Measurements from ENCODE around the gene VASN.
"Not testable (repeated sequence)": the region's sequence is repeated elsewhere in the genome, so short reads cannot be mapped to it uniquely, and the experiment has no call there.

VASN gene

GRCh38 chr16:4340443-4340842 is 31.2 kb upstream of the VASN start:
- DNase-seq (ENCODE audit: low read depth in 1 of 2, low spot score in 1 of 2): no peak
- in situ Hi-C loops (cut with HindIII; ENCODE audit: low pct_unique_long_range_greater_than_20kb, low sequenced_read_pairs): no loop called here
- no peak for TF ChIP-seq JUND (IDR thresholded peaks at IDR 0.05; ENCODE audit: low read depth)

GRCh38 chr16:4341250-4341649 is 30.4 kb upstream of the VASN start:
- in situ Hi-C loops (cut with HindIII; ENCODE audit: low pct_unique_long_range_greater_than_20kb, low sequenced_read_pairs): no loop called here
- TF ChIP-seq JUND (IDR thresholded peaks at IDR 0.05; ENCODE audit: low read depth): no peak
- no peak for DNase-seq (ENCODE audit: low read depth in 1 of 2, low spot score in 1 of 2)

- in situ Hi-C loops (cut with HindIII; ENCODE audit: low pct_unique_long_range_greater_than_20kb, low sequenced_read_pairs): no loop called here
- no peak for DNase-seq (ENCODE audit: low read depth in 1 of 2, low spot score in 1 of 2)
- no peak for TF ChIP-seq JUND (IDR thresholded peaks at IDR 0.05; ENCODE audit: low read depth)
Observed at GRCh38 chr16:4342866-4343744, 28.5 kb upstream of the VASN start.

DNA sequence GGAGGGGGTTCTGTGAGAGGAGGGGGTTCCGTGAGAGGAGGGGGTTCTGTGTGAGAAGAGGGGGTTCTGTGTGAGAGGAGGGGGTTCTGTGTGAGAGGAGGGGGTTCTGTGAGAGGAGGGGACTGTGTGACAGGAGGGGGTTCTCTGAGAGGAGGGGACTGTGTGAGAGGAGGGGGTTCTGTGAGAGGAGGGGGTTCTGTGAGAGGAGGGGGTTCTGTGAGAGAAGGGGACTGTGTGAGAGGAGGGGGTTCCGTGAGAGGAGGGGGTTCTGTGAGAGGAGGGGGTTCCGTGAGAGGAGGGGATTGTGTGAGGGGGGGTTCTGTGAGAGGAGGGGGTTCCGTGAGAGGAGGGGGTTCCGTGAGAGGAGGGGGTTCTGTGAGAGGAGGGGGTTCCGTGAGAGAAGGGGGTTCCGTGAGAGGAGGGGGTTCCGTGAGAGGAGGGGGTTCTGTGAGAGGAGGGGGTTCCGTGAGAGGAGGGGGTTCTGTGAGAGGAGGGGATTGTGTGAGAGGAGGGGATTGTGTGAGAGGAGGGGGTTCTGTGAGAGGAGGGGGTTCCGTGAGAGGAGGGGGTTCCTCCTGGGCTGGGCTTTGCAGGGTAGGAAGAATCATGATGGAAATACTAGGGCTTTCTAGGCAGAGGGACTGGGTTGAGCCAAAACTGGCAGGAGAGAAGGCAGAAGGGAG is 27.2 kb upstream of the VASN start:
- in situ Hi-C loops (cut with HindIII; ENCODE audit: low pct_unique_long_range_greater_than_20kb, low sequenced_read_pairs); DNase-seq (ENCODE audit: low read depth in 1 of 2, low spot score in 1 of 2): not testable (repeated sequence)

DNA sequence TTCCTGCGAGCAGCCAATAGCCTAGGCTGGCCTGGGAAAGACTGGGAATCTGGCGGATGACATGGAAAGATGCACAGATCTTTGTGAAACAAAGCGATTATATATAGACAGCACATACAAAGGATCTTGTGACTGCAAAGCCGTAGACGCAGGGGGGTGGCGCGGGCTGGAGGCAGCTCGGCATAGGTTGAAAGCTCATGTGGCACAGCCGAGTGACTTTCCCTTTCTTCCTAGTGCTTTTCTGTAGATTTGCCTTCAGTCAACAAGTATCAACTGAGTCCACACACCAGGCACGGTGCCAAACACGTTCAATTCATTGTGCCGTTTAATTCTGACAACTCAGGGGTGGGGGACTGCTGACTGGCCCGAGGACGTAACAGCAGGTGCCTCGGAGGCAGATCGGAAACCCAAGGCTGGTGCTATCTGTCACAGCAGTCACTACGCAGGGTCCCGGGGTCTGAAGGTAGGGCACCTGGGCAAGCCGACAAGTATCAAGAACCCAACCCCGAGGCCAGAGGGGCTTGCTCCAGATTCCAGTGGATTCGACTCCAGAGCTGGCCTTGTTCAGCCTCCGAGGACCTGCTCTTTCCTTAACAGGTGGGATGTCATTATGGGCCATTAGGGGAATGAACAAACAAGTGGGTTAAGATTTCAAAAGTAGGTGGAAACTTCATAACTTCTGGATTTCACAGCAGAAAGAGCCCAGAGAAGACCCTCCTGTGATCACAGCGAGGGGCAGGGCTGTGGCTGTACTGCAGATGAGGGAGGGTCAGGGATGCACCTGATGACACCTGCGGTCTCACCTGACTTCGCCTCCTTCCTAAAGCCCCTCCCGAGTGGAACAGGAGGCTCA is 26.4 kb upstream of the VASN start:
- peak in 1 of 2 experiments; percentile 25 for DNase-seq (ENCODE audit: low read depth in 1 of 2, low spot score in 1 of 2)
- in situ Hi-C loops (cut with HindIII; ENCODE audit: low pct_unique_long_range_greater_than_20kb, low sequenced_read_pairs): no loop called here
- no peak for TF ChIP-seq JUND (IDR thresholded peaks at IDR 0.05; ENCODE audit: low read depth)

- peak in 1 of 2 experiments; percentile 35 for DNase-seq (ENCODE audit: low read depth in 1 of 2, low spot score in 1 of 2)
- in situ Hi-C loops (cut with HindIII; ENCODE audit: low pct_unique_long_range_greater_than_20kb, low sequenced_read_pairs): no loop called here
- no peak for TF ChIP-seq JUND (IDR thresholded peaks at IDR 0.05; ENCODE audit: low read depth)
Observed at GRCh38 chr16:4345836-4346781, 25.5 kb upstream of the VASN start.

DNA sequence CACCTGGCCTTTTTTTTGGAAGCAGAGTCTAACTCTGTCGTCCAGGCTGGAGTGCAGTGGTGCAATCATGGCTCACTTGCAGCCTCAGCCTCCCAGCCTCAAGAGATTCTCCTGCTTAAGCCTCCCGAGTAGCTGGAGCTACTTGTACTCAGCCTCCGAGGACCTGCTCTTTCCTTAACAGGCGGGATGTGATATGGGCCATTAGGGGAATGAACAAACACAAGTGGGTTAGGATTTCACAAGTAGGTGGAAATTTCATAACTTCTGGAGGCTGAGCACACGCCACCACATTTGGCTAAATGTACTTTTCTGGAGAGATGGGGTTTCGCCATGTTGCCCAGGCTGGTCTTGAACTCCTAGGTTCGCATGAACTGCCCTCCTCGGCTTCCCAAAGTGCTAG is 24.6 kb upstream of the VASN start:
- in situ Hi-C loops (cut with HindIII; ENCODE audit: low pct_unique_long_range_greater_than_20kb, low sequenced_read_pairs): no loop called here
- no peak for DNase-seq (ENCODE audit: low read depth in 1 of 2, low spot score in 1 of 2)
- TF ChIP-seq JUND (IDR thresholded peaks at IDR 0.05; ENCODE audit: low read depth): no peak

DNA sequence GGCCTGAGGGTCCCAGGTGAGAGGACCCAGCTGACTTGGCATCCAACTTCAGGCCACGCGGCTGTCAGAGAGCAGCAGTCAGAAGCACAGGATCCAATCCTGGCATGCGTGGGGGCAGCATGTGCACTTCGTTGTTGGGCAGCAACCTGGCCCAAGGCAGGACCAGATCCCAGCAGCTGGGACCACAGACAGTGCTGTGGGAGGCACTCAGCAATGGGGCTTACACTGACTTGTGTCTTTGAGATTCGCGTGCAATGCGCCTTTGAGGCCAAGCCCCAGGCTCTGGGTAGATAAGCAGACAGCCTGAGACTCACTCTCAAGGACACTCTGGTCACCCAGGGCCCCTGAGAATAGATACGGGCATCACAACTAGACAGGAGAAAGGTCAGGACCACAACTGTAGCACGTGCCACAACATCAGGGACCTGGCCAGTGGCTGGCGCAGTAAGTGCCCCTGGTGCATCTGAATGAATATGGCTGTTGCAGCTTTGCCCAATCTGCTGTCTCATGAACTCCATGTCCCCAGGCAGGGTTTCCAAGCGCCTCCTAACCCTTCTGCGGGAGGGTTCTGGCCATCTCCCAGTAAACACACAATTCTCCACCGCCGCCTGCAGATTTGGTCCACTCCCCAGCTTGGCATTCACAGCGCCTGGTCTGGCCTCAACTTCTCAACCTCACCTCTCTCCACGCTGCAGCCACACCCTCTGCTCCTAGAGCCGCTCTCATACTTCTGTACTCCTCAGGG is 23.7 kb upstream of the VASN start:
- no peak for DNase-seq (ENCODE audit: low read depth in 1 of 2, low spot score in 1 of 2)
- in situ Hi-C loops (cut with HindIII; ENCODE audit: low pct_unique_long_range_greater_than_20kb, low sequenced_read_pairs): no loop called here
- TF ChIP-seq JUND (IDR thresholded peaks at IDR 0.05; ENCODE audit: low read depth): no peak

DNA sequence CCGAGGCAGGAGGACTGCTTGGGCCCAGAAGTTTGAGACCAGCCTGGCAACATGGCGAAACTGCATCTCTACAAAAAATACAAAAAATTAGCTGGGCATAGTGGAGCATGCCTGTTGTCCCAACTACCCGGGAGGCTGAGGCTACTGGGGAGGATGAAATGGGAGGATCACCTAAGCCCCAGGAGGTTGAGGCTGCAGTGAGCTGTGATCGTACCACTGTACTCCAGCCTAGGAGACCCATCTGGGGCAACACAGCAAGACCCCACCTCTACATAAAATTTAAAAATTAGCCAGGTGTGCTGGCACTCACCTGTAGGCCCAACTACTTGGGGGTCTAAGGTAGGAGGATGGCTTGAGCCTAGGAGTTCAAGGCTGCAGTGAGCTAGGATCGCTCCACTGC is 22.3 kb upstream of the VASN start:
- TF ChIP-seq JUND (IDR thresholded peaks at IDR 0.05; ENCODE audit: low read depth): no peak
- in situ Hi-C loops (cut with HindIII; ENCODE audit: low pct_unique_long_range_greater_than_20kb, low sequenced_read_pairs): no loop called here
- no peak for DNase-seq (ENCODE audit: low read depth in 1 of 2, low spot score in 1 of 2)

DNA sequence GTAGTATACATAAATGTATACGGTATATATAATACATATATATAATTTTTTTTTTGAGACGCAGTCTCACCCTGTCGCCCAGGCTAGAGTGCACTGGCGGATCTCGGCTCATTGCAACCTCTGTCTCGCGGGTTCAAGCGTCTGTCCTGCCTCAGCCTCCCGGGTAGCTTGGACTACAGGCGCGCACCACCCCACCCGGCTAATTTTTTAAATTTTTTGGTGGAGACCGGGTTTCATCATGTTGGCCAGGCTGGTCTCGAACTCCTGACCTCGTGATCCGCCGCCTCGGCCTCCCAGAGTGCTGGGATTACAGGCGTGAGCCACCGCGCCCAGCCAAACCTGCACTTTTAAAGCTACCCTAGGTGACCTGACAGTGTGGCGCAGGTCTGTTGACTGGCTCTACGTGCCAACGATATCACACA is 21.3 kb upstream of the VASN start:
- in situ Hi-C loops (cut with HindIII; ENCODE audit: low pct_unique_long_range_greater_than_20kb, low sequenced_read_pairs): no loop called here
- no peak for TF ChIP-seq JUND (IDR thresholded peaks at IDR 0.05; ENCODE audit: low read depth)
- DNase-seq (ENCODE audit: low read depth in 1 of 2, low spot score in 1 of 2): no peak
